OCI-LY7 (cell line): ENCODE measurements around the gene GMEB2. TPM values are rescaled to one million over a fixed set of nuclear protein-coding genes. Genes with fewer than 3 reads are reported as not detected.
A peak's percentile ranks its signal among the peaks of the same experiment; 100 is the strongest.
"Not testable (repeated sequence)": the region's sequence is repeated elsewhere in the genome, so short reads cannot be mapped to it uniquely, and the experiment has no call there.

ENCODE experiments used
- BruUV-seq: library from RNA; stranded (reverse); fragments of 400-500 nt; replicated peaks from 2 replicates; lab custom pipeline; 2021; lab: Mats Ljungman, UMichigan
- CTCF ChIA-PET: fragments of 300-600 bp; sonication (Branson Sonifier 250); formaldehyde crosslinking; loops from one replicate; lab custom pipeline; 2022; ENCODE audit warnings: antibody characterized with exemption; ENCODE audit not compliant: unreplicated experiment; lab: Charles Lee
- POLR2A ChIA-PET: fragments of 300-600 bp; sonication (Branson Sonifier 250); formaldehyde crosslinking; loops from one replicate; lab custom pipeline; 2022; ENCODE audit warnings: antibody characterized with exemption; lab: Charles Lee
- DNase-seq: peaks from one replicate; pipeline ENCODE4 v3.0.0-alpha.2; 2015; ENCODE audit warnings: low spot score
- H2AFZ ChIP-seq: fragments of 200-600 bp; sonication (generic), shearing (Covaris generic); 2 replicates; pipeline ENCODE4 v1.6.1; 2014; ENCODE audit warnings: mild to moderate bottlenecking, antibody characterized with exemption, low read length, moderate library complexity
- H3K27ac ChIP-seq: fragments of 200-600 bp; sonication (generic); 2 replicates; pipeline ENCODE4 v1.5.1; 2014; ENCODE audit warnings: mixed run types, low read depth, mild to moderate bottlenecking, moderate library complexity, low read length, inconsistent platforms; ENCODE audit not compliant: poor library complexity, severe bottlenecking
- H3K36me3 ChIP-seq: fragments of 200-600 bp; sonication (generic); 2 replicates; pipeline ENCODE4 v1.6.1; 2014; ENCODE audit warnings: mild to moderate bottlenecking, antibody characterized with exemption, low read length, moderate library complexity, mixed read lengths; ENCODE audit not compliant: insufficient read depth
- H3K4me1 ChIP-seq: fragments of 200-600 bp; sonication (generic); 2 replicates; pipeline ENCODE4 v1.5.1; 2014; ENCODE audit warnings: mild to moderate bottlenecking, low read length; ENCODE audit not compliant: insufficient read depth, poor library complexity, severe bottlenecking
- H3K4me2 ChIP-seq: fragments of 200-600 bp; sonication (generic); 2 replicates; pipeline ENCODE4 v1.6.1; 2014; ENCODE audit warnings: mild to moderate bottlenecking, low read length
- H3K4me3 ChIP-seq: fragments of 200-600 bp; sonication (generic); 2 replicates; pipeline ENCODE4 v1.5.1; 2014; ENCODE audit warnings: mild to moderate bottlenecking, low read depth, low read length; ENCODE audit not compliant: poor library complexity, severe bottlenecking
- H3K79me2 ChIP-seq: fragments of 200-600 bp; sonication (generic); 2 replicates; pipeline ENCODE4 v1.6.1; 2016; ENCODE audit warnings: low read depth, mild to moderate bottlenecking, low read length, moderate library complexity, mixed read lengths; ENCODE audit not compliant: insufficient read depth
- H3K9me2 ChIP-seq: fragments of 200-600 bp; sonication (generic); 2 replicates; pipeline ENCODE4 v1.6.1; 2016; ENCODE audit warnings: mild to moderate bottlenecking, low read length, mixed read lengths; ENCODE audit not compliant: insufficient read depth
- H3K9me3 ChIP-seq: fragments of 200-600 bp; sonication (generic); 2 replicates; pipeline ENCODE4 v1.6.1; 2014; ENCODE audit warnings: mild to moderate bottlenecking, mixed run types, low read length, mixed read lengths
- H4K20me1 ChIP-seq: fragments of 200-600 bp; sonication (generic); 2 replicates; pipeline ENCODE4 v1.6.1; 2014; ENCODE audit warnings: mild to moderate bottlenecking, antibody characterized with exemption, low read length, moderate library complexity, mixed read lengths; ENCODE audit not compliant: insufficient read depth
- EZH2phosphoT487 ChIP-seq: fragments of 200-600 bp; sonication (generic); IDR thresholded peaks from 2 replicates; pipeline ENCODE4 v1.6.1; 2018; ENCODE audit warnings: low read depth, borderline replicate concordance, mild to moderate bottlenecking, mixed run types, antibody characterized with exemption, low read length, moderate library complexity, mixed read lengths
- intact Hi-C: fragments of 100-400 bp; cut with micrococcal nuclease; formaldehyde crosslinking; loops from one replicate; pipeline ENCODE4 v1.10.0; 2022; ENCODE audit not compliant: unreplicated experiment
- total RNA-seq, 2 experiments: library from RNA; depleted of rRNA in 1 of 2; stranded (reverse); fragments of >200 nt in 1 of 2; shearing (Covaris generic) in 1 of 2; gene quantifications; 2 replicates each; pipeline ENCODE4 v1.2.3, GENCODE V29; 2014 to 2022
- TF ChIP-seq, protein P1 (sequence below): fragments of 200-600 bp; sonication (generic); conservative IDR thresholded peaks from 2 replicates; pipeline ENCODE4 v1.5.1; 2014; ENCODE audit warnings: mild to moderate bottlenecking, antibody characterized with exemption, low read length, moderate library complexity, mixed read lengths

Gene GMEB2
- total RNA-seq, 2 experiments from 2014 or later = 15.6 TPM

DNA sequence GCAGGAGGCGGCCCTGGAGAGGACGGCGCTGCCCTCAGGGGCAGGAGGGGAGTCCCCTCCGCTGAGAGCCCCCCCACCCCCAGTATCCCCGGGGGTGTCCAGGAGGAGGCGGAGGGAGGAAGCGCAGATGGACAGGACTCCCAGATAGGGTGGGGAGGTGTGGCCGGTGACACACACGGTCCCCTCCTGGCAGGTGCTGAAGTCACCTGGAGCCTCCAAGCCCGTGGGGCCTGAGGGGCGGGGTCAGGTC, 25.0 kb upstream of the GMEB2 start:
- intact Hi-C loops = no loop called here
- no TSS peak for BruUV-seq
- TF ChIP-seq, protein P1, sequence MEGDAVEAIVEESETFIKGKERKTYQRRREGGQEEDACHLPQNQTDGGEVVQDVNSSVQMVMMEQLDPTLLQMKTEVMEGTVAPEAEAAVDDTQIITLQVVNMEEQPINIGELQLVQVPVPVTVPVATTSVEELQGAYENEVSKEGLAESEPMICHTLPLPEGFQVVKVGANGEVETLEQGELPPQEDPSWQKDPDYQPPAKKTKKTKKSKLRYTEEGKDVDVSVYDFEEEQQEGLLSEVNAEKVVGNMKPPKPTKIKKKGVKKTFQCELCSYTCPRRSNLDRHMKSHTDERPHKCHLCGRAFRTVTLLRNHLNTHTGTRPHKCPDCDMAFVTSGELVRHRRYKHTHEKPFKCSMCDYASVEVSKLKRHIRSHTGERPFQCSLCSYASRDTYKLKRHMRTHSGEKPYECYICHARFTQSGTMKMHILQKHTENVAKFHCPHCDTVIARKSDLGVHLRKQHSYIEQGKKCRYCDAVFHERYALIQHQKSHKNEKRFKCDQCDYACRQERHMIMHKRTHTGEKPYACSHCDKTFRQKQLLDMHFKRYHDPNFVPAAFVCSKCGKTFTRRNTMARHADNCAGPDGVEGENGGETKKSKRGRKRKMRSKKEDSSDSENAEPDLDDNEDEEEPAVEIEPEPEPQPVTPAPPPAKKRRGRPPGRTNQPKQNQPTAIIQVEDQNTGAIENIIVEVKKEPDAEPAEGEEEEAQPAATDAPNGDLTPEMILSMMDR = no peak
- no peak for TF ChIP-seq EZH2phosphoT487
- Histone ChIP-seq H3K9me3 (no peaks in the 10 kb centered on the region), H3K79me2 (no peaks in the 10 kb centered on the region), H4K20me1 (no peaks in the 10 kb centered on the region), H3K9me2 (no peaks in the 10 kb centered on the region), H2AFZ (no peak overlapping the region), H3K36me3 (no peaks in the 10 kb centered on the region), H3K27ac (no peak overlapping the region), H3K4me1 (peaks cover 7% of the 10 kb centered on the region), H3K4me2 (peak overlapping the region; percentile 36; the same call in 1 of the 2 replicates), H3K4me3 (no peak overlapping the region)
- POLR2A ChIA-PET = no interaction called here
- CTCF ChIA-PET = no interaction called here
- DNase-seq = no peak

DNA sequence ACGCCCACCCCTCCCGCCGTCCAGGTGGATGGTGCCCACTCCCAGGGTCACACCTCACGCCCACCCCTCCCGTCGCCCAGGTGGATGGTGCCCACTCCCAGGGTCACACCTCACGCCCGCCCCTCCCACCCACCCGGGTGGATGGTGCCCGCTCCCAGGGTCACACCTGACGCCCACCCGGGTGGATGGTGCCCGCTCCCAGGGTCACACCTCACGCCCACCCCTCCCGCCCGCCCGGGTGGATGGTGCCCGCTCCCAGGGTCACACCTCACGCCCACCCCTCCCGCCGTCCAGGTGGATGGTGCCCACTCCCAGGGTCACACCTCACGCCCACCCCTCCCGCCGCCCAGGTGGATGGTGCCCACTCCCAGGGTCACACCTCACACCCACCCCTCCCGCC, 23.6 kb upstream of the GMEB2 start:
- H3K79me2 ChIP-seq, H3K9me3 ChIP-seq, H3K4me3 ChIP-seq, BruUV-seq, H3K4me1 ChIP-seq, H2AFZ ChIP-seq, intact Hi-C loops, H3K9me2 ChIP-seq, H4K20me1 ChIP-seq, H3K36me3 ChIP-seq, CTCF ChIA-PET, H3K27ac ChIP-seq, DNase-seq, H3K4me2 ChIP-seq: not testable (repeated sequence)
- POLR2A ChIA-PET = interaction anchor here (0.7 kb wide), 2 partner anchors 8 to 308 kb away, joined by 3 to 4 read pairs; no protein-coding TSS in a partner anchor

DNA sequence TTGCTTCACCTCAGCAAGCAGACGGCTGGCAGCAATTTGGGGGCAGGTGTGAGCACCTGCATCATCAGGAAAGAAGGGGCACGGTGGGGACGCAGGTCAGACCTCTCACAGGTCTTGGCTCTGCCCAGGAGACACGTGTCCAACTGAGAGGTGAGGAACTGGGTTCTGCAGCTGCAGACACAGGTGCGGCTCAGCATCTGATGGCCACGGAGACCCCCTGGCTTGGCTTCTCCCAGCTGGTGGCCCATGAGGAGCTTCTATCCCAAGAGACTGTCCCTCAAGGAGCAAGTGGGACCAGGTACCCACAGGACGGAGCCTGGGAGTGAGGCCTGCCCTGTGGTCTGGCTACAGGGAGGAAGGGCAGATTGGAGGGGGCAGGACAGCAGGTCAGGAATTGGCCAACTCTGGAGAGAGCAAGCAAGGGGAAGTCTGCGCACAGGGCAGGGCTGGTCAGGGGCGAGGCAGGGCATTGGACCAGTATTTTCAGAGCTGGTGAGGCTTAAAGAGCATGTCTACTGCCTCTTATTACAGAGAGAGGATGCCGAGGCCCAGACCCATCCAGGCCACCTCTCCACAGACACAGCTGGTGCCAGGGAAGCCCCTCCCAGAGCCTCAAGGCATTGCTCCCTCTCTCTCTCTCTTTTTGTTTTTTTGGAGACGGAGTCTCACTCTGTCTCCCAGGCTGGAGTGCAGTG, 22.1 kb upstream of the GMEB2 start:
- Histone ChIP-seq H4K20me1 (no peaks in the 10 kb centered on the region), H3K4me2 (no peak overlapping the region)
- CTCF ChIA-PET = no interaction called here

More for the DNA sequence above, 22.1 kb upstream of the GMEB2 start:
- H3K4me1 ChIP-seq = peaks cover 7% of the 10 kb centered on the region
- H3K4me3 ChIP-seq = no peak overlapping the region
- no peaks in the 10 kb centered on the region for H3K79me2 ChIP-seq
- intact Hi-C loops = no loop called here
- no TSS peak for BruUV-seq
- TF ChIP-seq EZH2phosphoT487 = no peak
- TF ChIP-seq, protein P1 = no peak
- no peaks in the 10 kb centered on the region for H3K9me2 ChIP-seq
- no peak for DNase-seq
- no peak overlapping the region for H2AFZ ChIP-seq
- POLR2A ChIA-PET = no interaction called here
- H3K9me3 ChIP-seq = no peaks in the 10 kb centered on the region
- H3K27ac ChIP-seq = no peak overlapping the region
- H3K36me3 ChIP-seq = no peaks in the 10 kb centered on the region
